GM19193 (cell line): ENCODE measurements around the gene UCK1.
A peak's percentile ranks its signal among the peaks of the same experiment; 100 is the strongest.

ENCODE experiments used
- POLR2A ChIP-seq: IDR thresholded peaks from 4 replicates; pipeline ENCODE4 v1.6.1; 2011; ENCODE audit not compliant: insufficient read depth, insufficient read length; ENCODE audit errors: extremely low read depth

UCK1 gene

DNA sequence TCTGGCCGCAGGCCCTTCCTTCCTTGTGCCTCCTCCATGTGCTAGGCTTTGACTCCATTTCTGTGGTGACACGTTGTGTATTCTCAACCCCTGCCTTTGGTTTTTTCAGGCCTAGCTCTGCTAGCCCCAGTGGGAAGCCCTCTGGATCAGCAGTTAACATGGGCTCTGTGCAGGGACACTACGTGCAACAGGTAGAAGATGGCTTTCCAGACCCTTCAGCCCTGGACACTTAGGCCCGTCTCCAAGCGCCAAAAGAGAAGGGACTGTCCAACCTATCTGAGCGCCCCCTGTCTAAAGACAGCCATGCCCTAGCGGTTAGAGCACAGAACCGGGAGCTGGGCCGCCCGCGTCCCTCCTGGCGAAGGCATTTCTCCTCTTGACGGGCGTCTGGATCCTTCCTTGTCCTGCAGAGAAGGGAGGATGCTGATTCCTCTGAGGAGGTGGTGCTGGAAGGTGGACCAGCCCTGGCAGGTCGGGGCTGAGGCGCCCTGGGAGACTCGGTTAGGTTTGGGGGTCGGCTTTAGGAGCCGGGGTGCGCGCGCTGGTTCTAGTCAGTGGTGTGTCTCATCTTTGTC, 36.7 kb downstream of the UCK1 start:
- TF ChIP-seq POLR2A, result no peak

- peak; percentile 16 for TF ChIP-seq POLR2A
These were observed 39.0 kb downstream of the UCK1 start for GRCh38 chr9:131492070-131492469.

- no peak for TF ChIP-seq POLR2A
These were observed 39.9 kb downstream of the UCK1 start for GRCh38 chr9:131491001-131491710.

GRCh38 chr9:131490514-131490913, 40.5 kb downstream of the UCK1 start:
- no peak for TF ChIP-seq POLR2A

DNA sequence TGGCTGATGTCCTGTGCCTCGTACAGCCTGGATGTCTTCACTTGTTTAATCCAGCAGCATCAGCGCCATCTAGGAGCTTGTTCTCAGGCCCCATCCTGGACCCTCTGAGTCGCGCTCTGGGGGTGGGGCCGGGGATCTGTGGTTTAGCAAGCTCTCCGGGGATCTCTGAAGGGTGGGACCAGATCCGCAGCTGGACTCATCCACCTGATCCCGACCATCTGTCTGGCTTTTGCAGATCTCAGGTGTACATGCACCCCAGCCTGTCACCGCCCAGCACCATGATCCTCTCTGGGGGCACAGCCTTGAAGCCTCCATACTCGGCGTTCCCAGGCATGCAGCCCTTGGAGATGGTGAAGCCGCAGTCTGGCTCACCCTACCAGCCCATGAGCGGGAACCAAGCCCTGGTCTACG, 43.4 kb downstream of the UCK1 start:
- no peak for TF ChIP-seq POLR2A

DNA sequence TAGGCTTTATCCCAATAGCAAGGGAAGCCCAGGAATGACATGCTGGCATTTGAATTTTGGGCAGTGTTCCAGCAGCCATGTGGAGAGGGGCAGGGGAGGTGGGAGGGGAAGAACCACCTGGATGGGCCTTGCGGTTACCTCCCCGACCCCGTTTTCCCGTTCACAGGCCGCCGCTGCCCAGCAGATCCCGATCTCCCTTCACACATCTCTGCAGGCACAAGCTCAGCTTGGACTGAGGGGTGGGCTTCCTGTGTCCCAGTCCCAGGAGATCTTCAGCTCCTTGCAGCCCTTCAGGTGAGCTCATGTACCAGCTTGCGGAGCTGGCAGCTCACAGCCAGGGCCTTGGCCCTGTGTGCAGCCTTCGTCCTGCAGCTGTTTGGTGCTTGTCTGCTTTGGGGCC, 44.1 kb downstream of the UCK1 start:
- no peak for TF ChIP-seq POLR2A

- no peak for TF ChIP-seq POLR2A
These were observed 45.2 kb downstream of the UCK1 start for GRCh38 chr9:131485728-131486422.

DNA sequence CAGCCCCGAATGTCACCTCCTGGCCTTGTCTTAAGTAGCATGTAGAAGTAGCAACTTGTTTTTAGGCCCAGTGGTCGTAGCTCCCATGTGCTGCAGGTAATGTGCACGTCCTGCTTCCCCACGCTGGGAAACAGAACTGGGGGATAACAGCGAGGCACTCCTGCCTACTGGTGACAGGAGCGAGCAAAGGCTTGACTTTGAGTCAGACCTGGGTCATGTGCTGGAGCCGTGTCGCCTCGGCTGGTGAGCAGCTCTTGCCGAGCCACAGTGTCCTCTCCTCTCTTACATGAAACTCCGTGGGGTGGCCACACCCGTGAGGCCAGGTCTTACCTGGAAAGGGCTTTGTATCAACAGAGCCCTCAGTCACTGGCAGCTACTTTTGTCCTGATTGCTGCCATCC, 45.9 kb downstream of the UCK1 start:
- no peak for TF ChIP-seq POLR2A

DNA sequence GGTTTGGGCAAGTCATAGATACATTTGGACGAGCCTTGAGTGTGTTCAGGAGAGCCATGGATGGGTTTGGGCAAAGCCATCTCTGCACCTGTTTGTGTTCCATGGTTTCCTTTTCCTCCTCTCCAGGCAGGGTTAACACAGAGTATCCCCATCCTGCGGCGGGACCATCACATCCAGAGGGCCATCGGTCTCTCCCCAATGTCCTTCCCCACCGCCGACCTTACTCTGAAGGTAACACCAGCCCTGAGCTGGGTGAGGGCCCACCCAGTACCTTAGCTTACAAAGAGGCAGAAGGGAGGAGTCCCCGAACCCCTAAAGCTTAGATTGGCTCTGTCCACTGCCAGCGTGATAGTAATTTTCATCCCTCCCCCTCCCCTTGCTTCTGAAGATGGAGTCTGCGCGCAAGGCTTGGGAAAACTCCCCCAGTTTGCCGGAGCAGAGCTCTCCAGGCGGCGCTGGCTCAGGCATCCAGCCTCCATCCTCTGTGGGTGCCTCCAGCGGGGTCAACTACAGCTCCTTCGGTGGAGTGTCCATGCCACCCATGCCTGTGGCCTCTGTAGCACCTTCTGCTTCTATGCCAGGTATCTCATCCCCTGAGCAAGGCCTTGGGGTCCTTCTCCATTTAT, 46.4 kb downstream of the UCK1 start:
- no peak for TF ChIP-seq POLR2A

DNA sequence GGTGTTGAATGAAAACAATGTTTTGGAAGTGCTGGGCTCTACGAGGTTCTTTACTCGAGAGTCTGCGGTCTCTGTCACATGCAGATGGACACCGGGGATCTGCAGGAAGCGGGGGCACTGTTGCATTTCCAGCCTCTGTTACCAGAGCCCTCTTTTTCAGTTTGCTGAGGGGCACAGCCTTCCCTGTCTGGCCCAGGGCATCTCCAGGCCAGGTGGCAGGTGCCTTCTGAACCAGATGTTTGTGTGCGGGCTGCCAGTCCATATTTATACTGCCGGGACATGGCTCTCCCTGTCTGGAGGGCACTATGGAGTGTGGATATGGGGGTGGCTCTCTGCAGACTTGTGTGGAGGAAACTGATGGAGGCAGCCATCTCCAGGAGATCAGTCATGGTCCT, 47.0 kb downstream of the UCK1 start:
- TF ChIP-seq POLR2A, result no peak

GRCh38 chr9:131483319-131484050, 47.6 kb downstream of the UCK1 start:
- no peak for TF ChIP-seq POLR2A

- TF ChIP-seq POLR2A, result no peak
These were observed 48.6 kb downstream of the UCK1 start for GRCh38 chr9:131482343-131483006.

DNA sequence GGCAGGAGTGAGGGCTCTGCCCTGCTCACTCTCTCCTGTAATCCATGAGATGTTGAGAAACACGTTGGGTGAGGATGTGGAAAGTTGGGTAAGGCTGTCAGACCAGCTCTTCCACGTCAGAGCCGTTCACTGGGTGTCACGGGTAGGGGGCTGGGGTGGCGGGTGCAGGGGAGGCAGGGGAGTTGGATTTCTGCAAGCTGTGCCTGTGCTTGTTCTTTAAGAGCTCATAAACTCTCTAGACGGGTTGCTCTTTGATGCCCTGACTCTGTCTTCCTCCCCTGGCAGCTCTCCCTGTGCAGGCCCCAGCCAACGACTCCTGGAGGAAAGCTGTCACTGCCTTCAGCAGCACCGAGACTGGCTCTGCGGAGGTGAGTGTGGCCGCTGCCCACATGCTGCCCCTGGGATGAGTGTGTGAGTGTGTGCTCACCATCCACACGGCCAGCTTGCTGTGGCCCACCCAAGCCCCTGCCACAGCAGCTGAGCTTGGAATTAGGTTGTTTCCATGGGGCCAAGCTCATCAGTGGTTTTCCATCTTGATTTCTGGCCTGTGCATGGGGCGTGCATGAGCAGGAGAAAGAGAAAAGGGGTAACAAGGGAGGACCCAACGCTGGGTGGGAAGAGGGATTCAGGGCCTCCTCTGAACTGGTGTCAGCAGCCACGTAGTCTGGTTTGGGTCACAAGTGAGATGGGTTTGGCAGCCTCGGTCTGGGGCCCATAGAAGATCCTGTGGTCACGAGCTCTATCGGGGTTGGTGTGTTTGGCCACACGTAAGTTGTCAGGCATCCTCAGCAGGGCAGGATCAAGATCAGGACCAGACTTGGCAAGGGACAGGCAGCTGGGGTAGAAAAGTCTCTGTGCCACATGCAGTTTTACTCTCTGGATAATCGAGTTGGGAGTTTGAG, 49.4 kb downstream of the UCK1 start:
- no peak for TF ChIP-seq POLR2A
